K562 (cell line): Measurements from ENCODE around the gene C16orf92. TPM values are rescaled to one million over a fixed set of nuclear protein-coding genes. Genes with fewer than 3 reads are reported as not detected.
A peak's percentile ranks its signal among the peaks of the same experiment; 100 is the strongest.

Source experiments
- ATF6 ChIP-seq: sonication (generic); formaldehyde crosslinking; IDR thresholded peaks from 2 replicates; pipeline ENCODE4 v1.4.0; 2020; ENCODE audit warnings: mild to moderate bottlenecking, missing genetic modification reagents
- ELF4 ChIP-seq: fragments of 450-650 bp; formaldehyde crosslinking; IDR thresholded peaks from 2 replicates; pipeline ENCODE4 v1.4.0; 2022; ENCODE audit warnings: missing genetic modification characterization
- HIVEP1 ChIP-seq: fragments of 250-450 bp; sonication (Bioruptor Pico); IDR thresholded peaks from 2 replicates; pipeline ENCODE4 v1.4.0; 2020; ENCODE audit warnings: mild to moderate bottlenecking
- KLF13 ChIP-seq: fragments of 450-650 bp; IDR thresholded peaks from 2 replicates; pipeline ENCODE4 v1.6.1; 2016; ENCODE audit warnings: missing genetic modification characterization, low read depth, mild to moderate bottlenecking, missing compliant biosample characterization, moderate library complexity, borderline replicate concordance
- MNT ChIP-seq, 2 experiments: fragments of 450-650 bp; conservative IDR thresholded peaks; 2 replicates each; pipeline ENCODE4 v1.6.1; 2017; ENCODE audit warnings: mild to moderate bottlenecking in 2 of 2, moderate library complexity in 2 of 2
- PHTF2 ChIP-seq: fragments of 250-450 bp; sonication (Bioruptor Pico); IDR thresholded peaks from 2 replicates; pipeline ENCODE4 v1.5.0; 2021; ENCODE audit warnings: mild to moderate bottlenecking
- PRMT5 ChIP-seq: sonication (generic); formaldehyde crosslinking; IDR thresholded peaks from 2 replicates; pipeline ENCODE4 v1.5.0; 2020; ENCODE audit warnings: missing genetic modification reagents
- SUPT5H ChIP-seq: fragments of 450-650 bp; IDR thresholded peaks from 2 replicates; pipeline ENCODE4 v1.6.1; 2016
- ZBTB5 ChIP-seq: fragments of 450-650 bp; IDR thresholded peaks from 2 replicates; pipeline ENCODE4 v1.6.1; 2017; ENCODE audit warnings: antibody characterized with exemption
- ZNF140 ChIP-seq: fragments of 250-450 bp; sonication (Bioruptor Pico); IDR thresholded peaks from 2 replicates; pipeline ENCODE4 v1.8.0; 2021; ENCODE audit warnings: moderate library complexity, mild to moderate bottlenecking, inconsistent platforms
- polyA plus RNA-seq, 8 experiments: library from polyadenylated mRNA; depleted of rRNA in 4 of 8; stranded (reverse) in 5 of 8; unstranded in 3 of 8; fragments of >200 nt; fragmentation: Nextera tagmentation in 2 of 8; fragmentation: Illumina TruSeq in 1 of 8; extraction: Ambion mirVana in 2 of 8; extraction: Trizol in 1 of 8; gene quantifications; 2 replicates each; pipeline versions ENCODE4 v1.2.1 to v1.2.3, GENCODE V29; 2011 to 2014; ENCODE audit warnings: inconsistent platforms in 1 of 8, missing spikeins in 1 of 8
- total RNA-seq, 7 experiments: library from RNA; depleted of rRNA in 6 of 7; stranded (reverse); fragments of >200 nt in 6 of 7; fragmentation: Illumina TruSeq in 2 of 7; extraction: Trizol in 2 of 7; gene quantifications; 2 replicates each; pipeline versions ENCODE4 v1.2.1 to v1.2.3, GENCODE V29; 2011 to 2021; ENCODE audit warnings: low replicate concordance in 1 of 7

The C16orf92 gene
- total and polyA plus RNA-seq, 9 of the 15 experiments (the other 6 are each of a cell fraction or from before 2014, with no cell fraction given) = not detected

GRCh38 chr16:30028438-30029076, 5.6 kb downstream of the C16orf92 start (continued):
- TF ChIP-seq ZBTB5 (no peak), ATF6 (CRISPR knock-in tag) (no peak), ZNF140 (CRISPR knock-in tag) (no peak), ELF4 (no peak), SUPT5H (no peak), HIVEP1 (CRISPR knock-in tag) (no peak), MNT (conservative IDR thresholded peaks at IDR 0.05) (no peak), KLF13 (no peak), PRMT5 (CRISPR knock-in tag) (peak; percentile 78; the same call in 1 of the 2 replicates), PHTF2 (CRISPR knock-in tag) (no peak)
